OCI-LY7 (cell line): ENCODE measurements around the gene PLCL1. TPM values are rescaled to one million over a fixed set of nuclear protein-coding genes. Genes with fewer than 3 reads are reported as not detected.

Experiments
- BruUV-seq: library from RNA; stranded (reverse); fragments of 400-500 nt; replicated peaks from 2 replicates; lab custom pipeline; 2021; lab: Mats Ljungman, UMichigan
- CTCF ChIA-PET: fragments of 300-600 bp; sonication (Branson Sonifier 250); formaldehyde crosslinking; loops from one replicate; lab custom pipeline; 2022; ENCODE audit warnings: antibody characterized with exemption; ENCODE audit not compliant: unreplicated experiment; lab: Charles Lee
- POLR2A ChIA-PET: fragments of 300-600 bp; sonication (Branson Sonifier 250); formaldehyde crosslinking; loops from one replicate; lab custom pipeline; 2022; ENCODE audit warnings: antibody characterized with exemption; lab: Charles Lee
- DNase-seq: peaks from one replicate; pipeline ENCODE4 v3.0.0-alpha.2; 2015; ENCODE audit warnings: low spot score
- H2AFZ ChIP-seq: fragments of 200-600 bp; sonication (generic), shearing (Covaris generic); 2 replicates; pipeline ENCODE4 v1.6.1; 2014; ENCODE audit warnings: mild to moderate bottlenecking, antibody characterized with exemption, low read length, moderate library complexity
- H3K27ac ChIP-seq: fragments of 200-600 bp; sonication (generic); 2 replicates; pipeline ENCODE4 v1.5.1; 2014; ENCODE audit warnings: mixed run types, low read depth, mild to moderate bottlenecking, moderate library complexity, low read length, inconsistent platforms; ENCODE audit not compliant: poor library complexity, severe bottlenecking
- H3K36me3 ChIP-seq: fragments of 200-600 bp; sonication (generic); 2 replicates; pipeline ENCODE4 v1.6.1; 2014; ENCODE audit warnings: mild to moderate bottlenecking, antibody characterized with exemption, low read length, moderate library complexity, mixed read lengths; ENCODE audit not compliant: insufficient read depth
- H3K4me1 ChIP-seq: fragments of 200-600 bp; sonication (generic); 2 replicates; pipeline ENCODE4 v1.5.1; 2014; ENCODE audit warnings: mild to moderate bottlenecking, low read length; ENCODE audit not compliant: insufficient read depth, poor library complexity, severe bottlenecking
- H3K4me2 ChIP-seq: fragments of 200-600 bp; sonication (generic); 2 replicates; pipeline ENCODE4 v1.6.1; 2014; ENCODE audit warnings: mild to moderate bottlenecking, low read length
- H3K4me3 ChIP-seq: fragments of 200-600 bp; sonication (generic); 2 replicates; pipeline ENCODE4 v1.5.1; 2014; ENCODE audit warnings: mild to moderate bottlenecking, low read depth, low read length; ENCODE audit not compliant: poor library complexity, severe bottlenecking
- H3K79me2 ChIP-seq: fragments of 200-600 bp; sonication (generic); 2 replicates; pipeline ENCODE4 v1.6.1; 2016; ENCODE audit warnings: low read depth, mild to moderate bottlenecking, low read length, moderate library complexity, mixed read lengths; ENCODE audit not compliant: insufficient read depth
- H3K9me2 ChIP-seq: fragments of 200-600 bp; sonication (generic); 2 replicates; pipeline ENCODE4 v1.6.1; 2016; ENCODE audit warnings: mild to moderate bottlenecking, low read length, mixed read lengths; ENCODE audit not compliant: insufficient read depth
- H3K9me3 ChIP-seq: fragments of 200-600 bp; sonication (generic); 2 replicates; pipeline ENCODE4 v1.6.1; 2014; ENCODE audit warnings: mild to moderate bottlenecking, mixed run types, low read length, mixed read lengths
- H4K20me1 ChIP-seq: fragments of 200-600 bp; sonication (generic); 2 replicates; pipeline ENCODE4 v1.6.1; 2014; ENCODE audit warnings: mild to moderate bottlenecking, antibody characterized with exemption, low read length, moderate library complexity, mixed read lengths; ENCODE audit not compliant: insufficient read depth
- CTCF ChIP-seq: fragments of 200-600 bp; sonication (generic); conservative IDR thresholded peaks from 2 replicates; pipeline ENCODE4 v1.5.1; 2014; ENCODE audit warnings: mild to moderate bottlenecking, antibody characterized with exemption, low read length, moderate library complexity, mixed read lengths
- EZH2phosphoT487 ChIP-seq: fragments of 200-600 bp; sonication (generic); IDR thresholded peaks from 2 replicates; pipeline ENCODE4 v1.6.1; 2018; ENCODE audit warnings: low read depth, borderline replicate concordance, mild to moderate bottlenecking, mixed run types, antibody characterized with exemption, low read length, moderate library complexity, mixed read lengths
- intact Hi-C: fragments of 100-400 bp; cut with micrococcal nuclease; formaldehyde crosslinking; loops from one replicate; pipeline ENCODE4 v1.10.0; 2022; ENCODE audit not compliant: unreplicated experiment
- total RNA-seq, 2 experiments: library from RNA; depleted of rRNA in 1 of 2; stranded (reverse); fragments of >200 nt in 1 of 2; shearing (Covaris generic) in 1 of 2; gene quantifications; 2 replicates each; pipeline ENCODE4 v1.2.3, GENCODE V29; 2014 to 2022

PLCL1 gene
- total RNA-seq, 2 experiments from 2014 or later, result 0.03 TPM; not detected in 1

- no peaks in the 10 kb centered on the region for H3K36me3 ChIP-seq
- POLR2A ChIA-PET, result interaction anchor here (0.7 to 1.1 kb wide), 2 partner anchors 9 to 18 kb away, joined by 3 read pairs; no protein-coding TSS in a partner anchor
- no peaks in the 10 kb centered on the region for H3K79me2 ChIP-seq
- no peak for TF ChIP-seq CTCF
- no peak for TF ChIP-seq EZH2phosphoT487
- CTCF ChIA-PET, result no interaction called here
- H3K9me3 ChIP-seq, result no peaks in the 10 kb centered on the region
- no peak overlapping the region for H3K4me2 ChIP-seq
- no peak overlapping the region for H3K4me3 ChIP-seq
- H4K20me1 ChIP-seq, result no peaks in the 10 kb centered on the region
- no peak overlapping the region for H3K27ac ChIP-seq
- no TSS peak for BruUV-seq
- DNase-seq, result no peak
- intact Hi-C loops, result no loop called here
- no peaks in the 10 kb centered on the region for H3K9me2 ChIP-seq
- H2AFZ ChIP-seq, result no peak overlapping the region
- no peaks in the 10 kb centered on the region for H3K4me1 ChIP-seq
These were observed 120.8 kb downstream of the PLCL1 start for GRCh38 chr2:197925204-197925603.

DNA sequence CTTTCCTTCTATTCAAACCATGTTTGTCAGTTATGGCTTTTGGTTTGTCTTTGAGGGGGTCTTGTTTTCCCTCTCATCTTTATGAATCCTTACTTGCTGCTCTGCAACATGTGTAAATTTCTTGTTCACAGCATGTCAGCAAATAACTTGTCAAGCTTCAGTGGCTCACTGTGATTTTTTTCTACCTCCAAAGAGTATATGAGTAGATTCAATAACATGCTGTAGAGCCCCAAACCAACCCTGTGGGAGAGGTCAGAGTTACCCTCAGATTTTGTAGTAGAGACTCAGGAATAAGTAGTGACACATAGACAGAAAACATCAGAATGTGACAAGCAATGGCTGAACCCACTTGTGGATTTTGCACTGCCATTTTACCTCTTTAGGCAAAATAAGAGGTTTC, 121.6 kb downstream of the PLCL1 start:
- Histone ChIP-seq H3K27ac (no peak overlapping the region), H3K9me3 (no peaks in the 10 kb centered on the region), H4K20me1 (no peaks in the 10 kb centered on the region), H3K36me3 (no peaks in the 10 kb centered on the region), H3K79me2 (no peaks in the 10 kb centered on the region), H3K4me3 (no peak overlapping the region), H2AFZ (no peak overlapping the region), H3K9me2 (no peaks in the 10 kb centered on the region), H3K4me2 (no peak overlapping the region), H3K4me1 (no peaks in the 10 kb centered on the region)
- BruUV-seq, result no TSS peak
- POLR2A ChIA-PET, result interaction anchor here (1.1 kb wide), 1 partner anchor 8 kb away, joined by 3 read pairs; no protein-coding TSS in a partner anchor
- no peak for DNase-seq
- no peak for TF ChIP-seq EZH2phosphoT487
- TF ChIP-seq CTCF, result no peak
- intact Hi-C loops, result no loop called here
- CTCF ChIA-PET, result no interaction called here

GRCh38 chr2:197926673-197927072, 122.3 kb downstream of the PLCL1 start:
- BruUV-seq, result no TSS peak
- no peak for DNase-seq
- Histone ChIP-seq H3K4me2 (no peak overlapping the region), H3K9me3 (no peaks in the 10 kb centered on the region), H3K9me2 (no peaks in the 10 kb centered on the region), H2AFZ (no peak overlapping the region), H4K20me1 (no peaks in the 10 kb centered on the region), H3K4me1 (no peaks in the 10 kb centered on the region), H3K79me2 (no peaks in the 10 kb centered on the region), H3K36me3 (no peaks in the 10 kb centered on the region), H3K27ac (no peak overlapping the region), H3K4me3 (no peak overlapping the region)
- POLR2A ChIA-PET, result no interaction called here
- TF ChIP-seq CTCF, result no peak
- TF ChIP-seq EZH2phosphoT487, result no peak
- CTCF ChIA-PET, result no interaction called here
- intact Hi-C loops, result no loop called here
